Liver (tissue), 3 donors: ENCODE measurements around the gene ABCA9.
"Not testable (repeated sequence)": the region's sequence is repeated elsewhere in the genome, so short reads cannot be mapped to it uniquely, and the experiment has no call there.

ENCODE experiments used
- CTCF ChIP-seq: fragments of 150-350 bp; IDR thresholded peaks from 2 replicates; pipeline ENCODE4 v1.5.1; 2017; ENCODE audit warnings: improper control_type of control experiment, low read depth, low read length; ENCODE audit not compliant: missing input control
- FOXA2 ChIP-seq: IDR thresholded peaks from 2 replicates; pipeline ENCODE4 v1.6.1; 2016; ENCODE audit warnings: antibody characterized with exemption
- REST ChIP-seq: IDR thresholded peaks from 2 replicates; pipeline ENCODE4 v1.6.1; 2016; ENCODE audit warnings: antibody characterized with exemption, mild to moderate bottlenecking
- TAF1 ChIP-seq: conservative IDR thresholded peaks from 2 replicates; pipeline ENCODE4 v1.6.1; 2016; ENCODE audit warnings: antibody characterized with exemption, mild to moderate bottlenecking
- YY1 ChIP-seq: IDR thresholded peaks from 2 replicates; pipeline ENCODE4 v1.6.1; 2016; ENCODE audit warnings: antibody characterized with exemption, mild to moderate bottlenecking
- donor health status: healthy.
- donor health status: healthy.

GRCh38 chr17:68999743-69000142 is 61.0 kb downstream of the ABCA9 start:
- not testable (repeated sequence) for TF ChIP-seq CTCF, REST, YY1, TAF1, FOXA2
